B cell (primary cell): ENCODE data around the gene PIGQ. TPM values are rescaled to one million over a fixed set of nuclear protein-coding genes. Genes with fewer than 3 reads are reported as not detected.

ENCODE experiments used
- ATAC-seq: fragments of 200-7000 bp; cut with Tn5 transposase; one replicate; pipeline ENCODE4 v1.10.0; 2021; ENCODE audit warnings: low read depth, mild to moderate bottlenecking, moderate number of reproducible peaks, moderate library complexity
- CTCF ChIA-PET: fragments of 350-600 bp; sonication (Branson Sonifier 250); formaldehyde crosslinking; loops from one replicate; lab custom pipeline; 2021; ENCODE audit warnings: antibody characterized with exemption, inconsistent platforms; lab: Charles Lee
- POLR2A ChIA-PET: fragments of 350-600 bp; sonication (Branson Sonifier 250); formaldehyde crosslinking; loops from one replicate; lab custom pipeline; 2021; ENCODE audit warnings: antibody characterized with exemption; lab: Charles Lee
- DNase-seq: peaks from one replicate; pipeline ENCODE4 v3.0.0; 2013
- H2AFZ ChIP-seq: 2 replicates; pipeline ENCODE4 v1.6.1; 2012; ENCODE audit warnings: mild to moderate bottlenecking, low read depth, low read length; ENCODE audit not compliant: insufficient read depth, poor library complexity, severe bottlenecking
- H3K27ac ChIP-seq, 2 donors: 1 replicate in 1 of 2; 2 replicates in 1 of 2; pipeline ENCODE4 v1.5.1; 2012 to 2013; ENCODE audit warnings: low read length in 2 of 2, mild to moderate bottlenecking in 2 of 2, moderate library complexity in 1 of 2
- H3K27me3 ChIP-seq, 4 experiments: fragments of 200-600 bp in 1 of 4; sonication (generic) in 1 of 4; replicated peaks in 1 of 4; 1 replicate in 2 of 4; 2 replicates in 2 of 4; pipeline versions ENCODE4 v1.6.1 to v1.7.0; 2013 to 2016; ENCODE audit warnings: low read length in 3 of 4, mild to moderate bottlenecking in 2 of 4, mixed read lengths in 1 of 4, moderate library complexity in 1 of 4; ENCODE audit not compliant: insufficient read depth in 4 of 4, control insufficient read depth in 3 of 4; ENCODE audit errors: control extremely low read depth in 1 of 4
- H3K36me3 ChIP-seq, 2 experiments: replicated peaks in 1 of 2; 1 replicate in 1 of 2; 2 replicates in 1 of 2; pipeline versions ENCODE4 v1.6.1 to v1.7.1; 2013; ENCODE audit warnings: low read length in 1 of 2; ENCODE audit not compliant: insufficient read depth in 2 of 2, control insufficient read depth in 1 of 2; ENCODE audit errors: control extremely low read depth in 1 of 2, extremely low read depth in 1 of 2
- H3K4me1 ChIP-seq, 2 donors: fragments of 200-600 bp in 1 of 2; sonication (generic) in 1 of 2; 1 replicate in 1 of 2; 2 replicates in 1 of 2; pipeline versions ENCODE4 v1.5.1 to v1.6.1; 2013 to 2017; ENCODE audit warnings: low read length in 2 of 2; ENCODE audit not compliant: control insufficient read depth in 2 of 2, insufficient read depth in 2 of 2
- H3K4me2 ChIP-seq: replicated peaks from 2 replicates; pipeline ENCODE3; 2012; ENCODE audit warnings: mild to moderate bottlenecking, low read depth, low read length; ENCODE audit not compliant: poor library complexity, severe bottlenecking
- H3K4me3 ChIP-seq, 5 experiments: fragments of 200-600 bp in 1 of 5; sonication (generic) in 1 of 5; 1 replicate in 3 of 5; 2 replicates in 2 of 5; pipeline versions ENCODE4 v1.5.1 to v1.7.0; 2011 to 2016; ENCODE audit warnings: low read length in 4 of 5, mild to moderate bottlenecking in 4 of 5, low read depth in 2 of 5, control low read depth in 1 of 5, moderate library complexity in 1 of 5; ENCODE audit not compliant: insufficient read depth in 1 of 5; ENCODE audit errors: control extremely low read depth in 1 of 5, extremely low read depth in 1 of 5
- H3K79me2 ChIP-seq: fragments of 200-600 bp; sonication (generic); one replicate; pipeline ENCODE4 v1.6.0; 2016; ENCODE audit warnings: low read length; ENCODE audit not compliant: control insufficient read depth, insufficient read depth
- H3K9ac ChIP-seq: fragments of 200-600 bp; sonication (generic); 2 replicates; pipeline ENCODE4 v1.6.1; 2017; ENCODE audit warnings: mild to moderate bottlenecking, low read length, moderate library complexity
- H3K9me3 ChIP-seq, 3 donors: one replicate each; pipeline versions ENCODE4 v1.6.1 to v1.7.1; 2013; ENCODE audit warnings: low read length in 2 of 3; ENCODE audit not compliant: control insufficient read depth in 2 of 3, insufficient read depth in 1 of 3; ENCODE audit errors: control extremely low read depth in 1 of 3
- H4K20me1 ChIP-seq: 2 replicates; pipeline ENCODE4 v1.6.0; 2012; ENCODE audit warnings: mild to moderate bottlenecking, low read length; ENCODE audit not compliant: insufficient read depth, control insufficient read depth, poor library complexity, severe bottlenecking
- H3K27ac Mint-ChIP-seq: one replicate; pipeline ENCODE4 v1.8.0; 2021; ENCODE audit warnings: mixed read lengths
- H3K27me3 Mint-ChIP-seq: one replicate; pipeline ENCODE4 v1.8.0; 2021; ENCODE audit warnings: mixed read lengths
- H3K4me1 Mint-ChIP-seq: one replicate; pipeline ENCODE4 v1.8.0; 2021; ENCODE audit warnings: mixed read lengths
- H3K4me3 Mint-ChIP-seq: one replicate; pipeline ENCODE4 v1.8.0; 2021; ENCODE audit warnings: mixed read lengths
- H3K9me3 Mint-ChIP-seq: one replicate; pipeline ENCODE4 v1.8.0; 2022; ENCODE audit warnings: mixed read lengths; ENCODE audit not compliant: insufficient read depth
- EZH2 ChIP-seq: IDR thresholded peaks from 2 replicates; pipeline ENCODE4 v1.6.1; 2012; ENCODE audit warnings: borderline replicate concordance, low read depth, mild to moderate bottlenecking, moderate library complexity, low read length; ENCODE audit not compliant: insufficient read depth, poor library complexity, severe bottlenecking
- WGBS: methylation state at CpG from one replicate; pipeline ENCODE4 v1.1.5; 2013; ENCODE audit warnings: missing lambda C conversion rate; ENCODE audit not compliant: insufficient coverage; 5-methylcytosine and 5-hydroxymethylcytosine counted together
- intact Hi-C: fragments of 100-400 bp; cut with micrococcal nuclease; formaldehyde crosslinking; loops from one replicate; pipeline ENCODE4 v1.10.0; 2022
- polyA minus RNA-seq: library from RNA; depleted of rRNA, polyadenylated mRNA; stranded (reverse); fragments of >200 nt; gene quantifications from 2 replicates; pipeline ENCODE4 v1.2.3, GENCODE V29; 2012
- polyA plus RNA-seq: library from polyadenylated mRNA; depleted of rRNA; stranded (reverse); fragments of >200 nt; gene quantifications from 2 replicates; pipeline ENCODE4 v1.2.3, GENCODE V29; 2012
- total RNA-seq, 2 donors: library from RNA; stranded (reverse); fragments of 120-200 nt in 1 of 2; gene quantifications; 1 replicate in 1 of 2; 2 replicates in 1 of 2; pipeline versions ENCODE4 v1.2.3 to v1.2.4, GENCODE V29; 2013 to 2022
- TF ChIP-seq, protein P1 (sequence below): fragments of 200-600 bp; IDR thresholded peaks from one replicate; pipeline ENCODE4 v1.8.0; 2022; ENCODE audit warnings: antibody characterized with exemption, mild to moderate bottlenecking

The PIGQ gene
- total RNA-seq (68.5 and 79.5 TPM in 2 replicates), polyA plus RNA-seq (56.7 and 56.9 TPM in 2 replicates), polyA minus RNA-seq (26.8 and 30.3 TPM in 2 replicates)
- total RNA-seq (2013) = 14.4 TPM

- peak within 1 kb of the TSS; percentile 90 for H3K27ac Mint-ChIP-seq
- ATAC-seq = peak; percentile 75
- POLR2A ChIA-PET = interaction anchor here (0.6 to 1.2 kb wide), 3 partner anchors 66 to 1149 kb away, joined by 3 to 4 read pairs (median 3); partner anchors contain the start of gene METTL26
- H3K4me3 Mint-ChIP-seq = peak within 1 kb of the TSS; percentile 88
- peak within 1 kb of the TSS; percentile 34 to 76 for H3K27ac ChIP-seq
- intact Hi-C loops = loop anchor here (2.0 kb wide), 1 partner anchor 43 kb away; the partner anchor contains the start of gene CAPN15
- no peaks in the 10 kb centered on the region for H3K27me3 Mint-ChIP-seq
- H4K20me1 ChIP-seq = no peaks in the 10 kb centered on the region
- CTCF ChIA-PET = no interaction called here
- 1% methylated on average over 87 of the region's 87 CpGs for WGBS
- H2AFZ ChIP-seq = peak within 1 kb of the TSS; percentile 88
- peaks cover 33% of the 10 kb centered on the region for H3K4me1 Mint-ChIP-seq
- H3K4me1 ChIP-seq = peaks cover 33 to 48% of the 10 kb centered on the region in 2 donors
- H3K4me3 ChIP-seq = peak within 1 kb of the TSS; percentile 50 to 78 (median 67)
- peak within 1 kb of the TSS; percentile 90 for H3K4me2 ChIP-seq
- TF ChIP-seq, protein P1, sequence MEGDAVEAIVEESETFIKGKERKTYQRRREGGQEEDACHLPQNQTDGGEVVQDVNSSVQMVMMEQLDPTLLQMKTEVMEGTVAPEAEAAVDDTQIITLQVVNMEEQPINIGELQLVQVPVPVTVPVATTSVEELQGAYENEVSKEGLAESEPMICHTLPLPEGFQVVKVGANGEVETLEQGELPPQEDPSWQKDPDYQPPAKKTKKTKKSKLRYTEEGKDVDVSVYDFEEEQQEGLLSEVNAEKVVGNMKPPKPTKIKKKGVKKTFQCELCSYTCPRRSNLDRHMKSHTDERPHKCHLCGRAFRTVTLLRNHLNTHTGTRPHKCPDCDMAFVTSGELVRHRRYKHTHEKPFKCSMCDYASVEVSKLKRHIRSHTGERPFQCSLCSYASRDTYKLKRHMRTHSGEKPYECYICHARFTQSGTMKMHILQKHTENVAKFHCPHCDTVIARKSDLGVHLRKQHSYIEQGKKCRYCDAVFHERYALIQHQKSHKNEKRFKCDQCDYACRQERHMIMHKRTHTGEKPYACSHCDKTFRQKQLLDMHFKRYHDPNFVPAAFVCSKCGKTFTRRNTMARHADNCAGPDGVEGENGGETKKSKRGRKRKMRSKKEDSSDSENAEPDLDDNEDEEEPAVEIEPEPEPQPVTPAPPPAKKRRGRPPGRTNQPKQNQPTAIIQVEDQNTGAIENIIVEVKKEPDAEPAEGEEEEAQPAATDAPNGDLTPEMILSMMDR = no peak
- TF ChIP-seq EZH2 = no peak
- H3K36me3 ChIP-seq = peaks cover 0 to 4% of the 10 kb centered on the region in 2 experiments
- peaks cover 27% of the 10 kb centered on the region for H3K79me2 ChIP-seq
- no peaks in the 10 kb centered on the region for H3K9me3 ChIP-seq
- H3K27me3 ChIP-seq = no peaks in the 10 kb centered on the region
- peak within 1 kb of the TSS; percentile 77 for H3K9ac ChIP-seq
- no peaks in the 10 kb centered on the region for H3K9me3 Mint-ChIP-seq
- peak; percentile 81 for DNase-seq
These were observed at the start of gene PIGQ for GRCh38 chr16:569445-570254. PIGQ (plus strand) TSS chr16:569968; CDS start chr16:574075, 4,107 bp downstream.

DNA sequence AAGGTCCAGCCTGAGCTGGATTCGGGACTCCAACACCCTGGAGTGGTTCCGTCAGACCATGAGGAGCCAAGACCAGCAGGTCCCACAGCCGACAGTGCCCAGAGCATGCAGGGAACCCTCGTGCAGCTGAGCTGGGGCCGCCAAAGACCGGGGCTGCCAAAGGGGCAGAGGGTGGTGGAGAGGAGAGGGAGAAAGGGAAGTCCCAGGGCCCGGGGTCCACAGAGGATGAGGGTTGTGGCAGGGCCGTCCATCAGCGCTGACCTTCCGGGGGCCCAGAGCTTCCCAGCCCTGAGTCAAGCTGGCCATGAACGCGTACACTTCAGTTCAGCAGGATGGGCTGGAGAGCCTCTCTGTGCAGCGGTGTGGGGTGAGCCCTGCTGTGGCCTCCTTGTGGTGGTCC is 48.9 kb upstream of the PIGQ start:
- no peak overlapping the region for H3K4me3 ChIP-seq
- 94% methylated on average over 13 of the region's 13 CpGs for WGBS
- CTCF ChIA-PET = no interaction called here
- no peak overlapping the region for H3K4me2 ChIP-seq
- H2AFZ ChIP-seq = no peak overlapping the region
- H4K20me1 ChIP-seq = peaks cover 12% of the 10 kb centered on the region
- intact Hi-C loops = no loop called here
- Mint-ChIP-seq H3K4me1 (peaks cover 11% of the 10 kb centered on the region), H3K27ac (no peak overlapping the region), H3K27me3 (no peaks in the 10 kb centered on the region), H3K4me3 (no peak overlapping the region), H3K9me3 (no peaks in the 10 kb centered on the region)
- peaks cover under 1% of the 10 kb centered on the region for H3K79me2 ChIP-seq
- ATAC-seq (no peak), DNase-seq (no peak)
- H3K36me3 ChIP-seq = no peaks in the 10 kb centered on the region
- POLR2A ChIA-PET = interaction anchor here (0.5 kb wide), 1 partner anchor 11 kb away, joined by 7 read pairs; no protein-coding TSS in a partner anchor
- peaks cover 3 to 15% of the 10 kb centered on the region in 2 donors for H3K4me1 ChIP-seq
- TF ChIP-seq, protein P1 = no peak
- TF ChIP-seq EZH2 = no peak
- peaks cover 0 to 2% (median 0%) of the 10 kb centered on the region in 3 donors for H3K9me3 ChIP-seq
- H3K27me3 ChIP-seq = no peaks in the 10 kb centered on the region
- H3K9ac ChIP-seq = no peak overlapping the region
- H3K27ac ChIP-seq = no peak overlapping the region
